HCT116 (cell line): Measurements from ENCODE around the gene OLIG3.

Experiments
- CTCF ChIP-seq, 3 experiments: fragments of 200-600 bp in 1 of 3; sonication (generic) in 1 of 3; IDR thresholded peaks in 2 of 3; conservative IDR thresholded peaks in 1 of 3; 2 replicates each; pipeline ENCODE4 v1.5.1; 2012 to 2017; ENCODE audit warnings: low read depth in 2 of 3, low read length in 2 of 3, antibody characterized with exemption in 1 of 3, borderline replicate concordance in 1 of 3, control low read depth in 1 of 3, mild to moderate bottlenecking in 1 of 3, mixed read lengths in 1 of 3, mixed run types in 1 of 3, moderate library complexity in 1 of 3; ENCODE audit not compliant: insufficient read depth in 1 of 3
- EGR1 ChIP-seq: IDR thresholded peaks from 2 replicates; pipeline ENCODE4 v1.6.1; 2012; ENCODE audit warnings: low read depth
- ELF1 ChIP-seq: IDR thresholded peaks from 2 replicates; pipeline ENCODE4 v1.6.1; 2012; ENCODE audit warnings: low read depth, borderline replicate concordance
- EZH2 ChIP-seq: fragments of 200-600 bp; sonication (generic); IDR thresholded peaks from 2 replicates; pipeline ENCODE4 v1.6.1; 2017; ENCODE audit warnings: antibody characterized with exemption, mixed run types
- MAX ChIP-seq: IDR thresholded peaks from 2 replicates; pipeline ENCODE4 v1.6.1; 2012
- POLR2A ChIP-seq: IDR thresholded peaks from 2 replicates; pipeline ENCODE4 v1.7.0; 2011; ENCODE audit warnings: borderline replicate concordance; ENCODE audit not compliant: insufficient read depth, insufficient read length; ENCODE audit errors: extremely low read depth
- POLR2AphosphoS5 ChIP-seq: IDR thresholded peaks from 2 replicates; pipeline ENCODE4 v1.6.1; 2011; ENCODE audit warnings: mild to moderate bottlenecking, low read depth, low read length, moderate library complexity
- RAD21 ChIP-seq: IDR thresholded peaks from 2 replicates; pipeline ENCODE4 v1.6.1; 2012; ENCODE audit warnings: low read depth, mild to moderate bottlenecking
- TCF7L2 ChIP-seq: IDR thresholded peaks from 2 replicates; pipeline ENCODE4 v1.7.0; 2011; ENCODE audit warnings: borderline replicate concordance, inconsistent platforms; ENCODE audit not compliant: insufficient read depth, insufficient read length; ENCODE audit errors: extremely low read depth
- YY1 ChIP-seq: IDR thresholded peaks from 2 replicates; pipeline ENCODE4 v1.6.1; 2011; ENCODE audit warnings: low read length, low read depth, moderate library complexity, mild to moderate bottlenecking; ENCODE audit not compliant: insufficient replicate concordance; ENCODE audit errors: extremely low read depth
- ZFX ChIP-seq: fragments of 450-650 bp; IDR thresholded peaks from 2 replicates; pipeline ENCODE4 v1.6.1; 2017
- TF ChIP-seq, protein P1 (sequence below): IDR thresholded peaks from 2 replicates; pipeline ENCODE4 v1.6.1; 2012; ENCODE audit warnings: low read depth

GRCh38 chr6:137542713-137543112 lies 48.5 kb upstream of the OLIG3 start:
- TF ChIP-seq CTCF (IDR thresholded peaks at IDR 0.05 in 2 of 3, conservative IDR thresholded peaks at IDR 0.05 in 1 of 3; ENCODE audit: borderline replicate concordance in 1 of 3, insufficient read depth in 1 of 3, low read depth in 2 of 3, low read length in 2 of 3): no peak
- no peak for TF ChIP-seq POLR2AphosphoS5
- TF ChIP-seq POLR2A: no peak
- TF ChIP-seq MAX: no peak
- no peak for TF ChIP-seq ZFX
- no peak for TF ChIP-seq YY1
- TF ChIP-seq TCF7L2: no peak
- TF ChIP-seq, protein P1, sequence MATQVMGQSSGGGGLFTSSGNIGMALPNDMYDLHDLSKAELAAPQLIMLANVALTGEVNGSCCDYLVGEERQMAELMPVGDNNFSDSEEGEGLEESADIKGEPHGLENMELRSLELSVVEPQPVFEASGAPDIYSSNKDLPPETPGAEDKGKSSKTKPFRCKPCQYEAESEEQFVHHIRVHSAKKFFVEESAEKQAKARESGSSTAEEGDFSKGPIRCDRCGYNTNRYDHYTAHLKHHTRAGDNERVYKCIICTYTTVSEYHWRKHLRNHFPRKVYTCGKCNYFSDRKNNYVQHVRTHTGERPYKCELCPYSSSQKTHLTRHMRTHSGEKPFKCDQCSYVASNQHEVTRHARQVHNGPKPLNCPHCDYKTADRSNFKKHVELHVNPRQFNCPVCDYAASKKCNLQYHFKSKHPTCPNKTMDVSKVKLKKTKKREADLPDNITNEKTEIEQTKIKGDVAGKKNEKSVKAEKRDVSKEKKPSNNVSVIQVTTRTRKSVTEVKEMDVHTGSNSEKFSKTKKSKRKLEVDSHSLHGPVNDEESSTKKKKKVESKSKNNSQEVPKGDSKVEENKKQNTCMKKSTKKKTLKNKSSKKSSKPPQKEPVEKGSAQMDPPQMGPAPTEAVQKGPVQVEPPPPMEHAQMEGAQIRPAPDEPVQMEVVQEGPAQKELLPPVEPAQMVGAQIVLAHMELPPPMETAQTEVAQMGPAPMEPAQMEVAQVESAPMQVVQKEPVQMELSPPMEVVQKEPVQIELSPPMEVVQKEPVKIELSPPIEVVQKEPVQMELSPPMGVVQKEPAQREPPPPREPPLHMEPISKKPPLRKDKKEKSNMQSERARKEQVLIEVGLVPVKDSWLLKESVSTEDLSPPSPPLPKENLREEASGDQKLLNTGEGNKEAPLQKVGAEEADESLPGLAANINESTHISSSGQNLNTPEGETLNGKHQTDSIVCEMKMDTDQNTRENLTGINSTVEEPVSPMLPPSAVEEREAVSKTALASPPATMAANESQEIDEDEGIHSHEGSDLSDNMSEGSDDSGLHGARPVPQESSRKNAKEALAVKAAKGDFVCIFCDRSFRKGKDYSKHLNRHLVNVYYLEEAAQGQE: no peak
- no peak for TF ChIP-seq EGR1
- TF ChIP-seq EZH2: no peak
- TF ChIP-seq ELF1: no peak
- TF ChIP-seq RAD21: no peak
